ENCODE results near the gene LEFTY2. TPM values are rescaled to one million over a fixed set of nuclear protein-coding genes. Genes with fewer than 3 reads are reported as not detected.
"Not testable (repeated sequence)": the region's sequence is repeated elsewhere in the genome, so short reads cannot be mapped to it uniquely, and the experiment has no call there.

Gene LEFTY2
- total and polyA plus RNA-seq, 4 donors: 4.6 to 6.0 (median 5.1) TPM

DNA sequence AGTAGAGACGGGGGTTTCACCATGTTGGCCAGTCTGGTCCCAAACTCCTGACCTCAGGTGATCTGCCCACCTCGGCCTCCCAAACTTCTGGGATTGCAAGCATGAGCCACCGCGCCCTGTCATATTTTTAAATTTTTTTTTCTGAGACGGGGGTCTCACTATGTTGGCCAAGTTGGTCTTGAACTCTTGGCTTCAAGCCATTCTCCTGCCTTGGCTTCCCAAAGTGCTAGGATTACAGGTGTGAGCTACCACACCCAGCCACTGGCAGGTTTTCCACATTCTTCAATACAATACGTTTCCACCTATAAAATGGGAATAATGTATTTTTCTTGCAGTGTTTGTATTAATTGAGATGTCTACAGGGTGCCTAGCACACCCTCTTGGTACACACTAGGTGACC is 48.7 kb downstream of the LEFTY2 start:
- Histone ChIP-seq H3K9me3 (ENCODE audit: control insufficient read depth, low read length) (no peaks in the 10 kb centered on the region), H3K27ac (ENCODE audit: low read depth in 1 of 2, low read length in 2 of 2) (no peak overlapping the region), H3K4me3 (ENCODE audit: low read length in 2 of 2) (no peak overlapping the region), H3K27me3 (ENCODE audit: control insufficient read depth in 1 of 2, insufficient read depth in 2 of 2, low read length in 1 of 2) (no peaks in the 10 kb centered on the region), H3K36me3 (ENCODE audit: control insufficient read depth in 1 of 2, insufficient read depth in 2 of 2, low read length in 1 of 2) (no peaks in the 10 kb centered on the region), H3K4me1 (ENCODE audit: control insufficient read depth in 1 of 2, insufficient read depth in 2 of 2, low read length in 2 of 2) (no peaks in the 10 kb centered on the region)
- ATAC-seq (ENCODE audit: low FRiP score) (no peak), DNase-seq (no peak)
- intact Hi-C loops (cut with DNase I): no loop called here
- WGBS, 2 donors: 87 to 93% methylated on average over 6 of the region's 6 CpGs

DNA sequence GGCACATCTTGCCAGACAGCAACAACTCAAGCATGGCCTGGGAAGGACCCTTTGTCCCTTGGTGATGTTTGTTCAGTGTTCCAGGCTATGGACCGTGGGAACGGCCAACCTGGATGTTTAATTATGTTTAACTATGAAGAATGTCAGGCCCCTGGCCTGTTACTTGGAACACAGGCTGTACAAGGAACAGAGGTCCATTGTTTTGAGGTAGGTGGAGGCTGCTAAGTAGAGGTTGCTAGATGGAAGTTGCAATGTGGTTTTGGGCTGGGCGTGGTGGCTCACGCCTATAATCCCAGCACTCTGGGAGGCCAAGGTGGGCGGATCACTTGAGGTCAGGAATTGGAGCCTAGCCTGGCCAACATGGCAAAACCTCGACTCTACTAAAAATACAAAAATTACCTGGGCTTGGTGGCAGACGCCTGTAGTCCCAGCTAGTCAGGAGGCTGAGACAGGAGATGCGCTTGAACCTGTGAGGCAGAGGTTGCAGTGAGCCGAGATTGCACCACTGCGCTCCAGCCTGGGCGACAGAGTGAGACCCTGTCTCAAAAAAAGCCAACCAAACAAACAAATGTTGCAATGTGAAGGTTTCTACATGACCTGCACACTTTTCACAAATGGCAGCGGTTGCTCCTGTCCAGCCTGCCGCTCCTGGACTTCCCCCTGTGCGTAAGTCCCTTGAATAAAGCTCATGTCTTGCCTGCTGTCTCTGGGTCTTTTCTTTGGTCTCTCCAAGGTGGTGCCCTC is 49.6 kb downstream of the LEFTY2 start:
- intact Hi-C loops (cut with DNase I): no loop called here
- WGBS, 2 donors: 93 to 94% methylated on average over 14 of the region's 14 CpGs
- DNase-seq (peak in 1 of 2 donors; percentile 39), ATAC-seq (ENCODE audit: low FRiP score) (no peak)
- H3K36me3 ChIP-seq (ENCODE audit: control insufficient read depth in 1 of 2, insufficient read depth in 2 of 2, low read length in 1 of 2): no peaks in the 10 kb centered on the region
- H3K4me3 ChIP-seq (ENCODE audit: low read length in 2 of 2): no peak overlapping the region
- no peaks in the 10 kb centered on the region for H3K27me3 ChIP-seq (ENCODE audit: control insufficient read depth in 1 of 2, insufficient read depth in 2 of 2, low read length in 1 of 2)
- no peak overlapping the region for H3K27ac ChIP-seq (ENCODE audit: low read depth in 1 of 2, low read length in 2 of 2)
- no peaks in the 10 kb centered on the region for H3K4me1 ChIP-seq (ENCODE audit: control insufficient read depth in 1 of 2, insufficient read depth in 2 of 2, low read length in 2 of 2)
- no peaks in the 10 kb centered on the region for H3K9me3 ChIP-seq (ENCODE audit: control insufficient read depth, low read length)

DNA sequence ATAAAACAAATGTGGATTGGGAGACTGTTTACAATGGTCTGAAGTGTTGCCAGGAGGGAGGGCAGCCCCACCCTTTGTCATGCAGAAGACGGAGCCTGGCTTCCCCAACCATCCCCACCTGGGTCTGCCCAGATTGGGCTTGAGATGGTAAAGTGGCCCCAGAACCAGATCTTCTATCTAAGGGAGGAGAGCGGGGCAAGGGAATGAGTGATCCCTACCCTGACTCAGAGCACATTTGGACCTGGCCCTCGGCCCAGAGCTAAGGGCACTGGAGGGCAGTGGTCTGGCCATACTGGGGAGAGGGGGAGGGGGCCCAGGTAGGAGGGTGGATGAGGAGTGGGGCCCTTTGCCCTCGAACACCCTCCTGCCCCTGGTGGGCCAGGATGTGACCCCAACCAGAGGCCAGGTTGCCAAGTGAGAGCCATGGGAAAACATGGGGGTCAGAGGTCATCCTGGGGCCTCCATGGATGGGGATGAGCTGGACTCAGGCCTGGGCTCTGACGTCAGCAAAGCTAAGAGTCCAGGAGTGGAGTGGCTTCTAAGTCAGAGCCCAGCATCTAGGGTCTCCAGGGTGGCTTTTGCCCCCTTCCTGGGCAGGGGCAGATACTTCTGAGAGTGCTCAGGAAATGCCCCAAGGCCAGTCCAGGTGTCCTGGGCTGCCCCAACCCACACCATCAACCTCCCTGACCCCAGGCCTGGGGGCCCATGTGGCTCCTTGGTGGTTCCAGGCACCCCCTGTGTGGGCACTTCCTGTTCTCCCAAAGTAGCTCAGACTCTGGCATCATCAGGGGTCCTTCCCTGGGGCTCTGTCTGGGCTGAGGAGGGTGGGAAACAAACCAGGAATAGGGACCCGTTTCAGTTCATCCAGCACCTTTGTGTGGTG is 50.4 kb downstream of the LEFTY2 start:
- no peaks in the 10 kb centered on the region for H3K36me3 ChIP-seq (ENCODE audit: control insufficient read depth in 1 of 2, insufficient read depth in 2 of 2, low read length in 1 of 2)
- H3K27ac ChIP-seq (ENCODE audit: low read depth in 1 of 2, low read length in 2 of 2): no peak overlapping the region
- no peaks in the 10 kb centered on the region for H3K9me3 ChIP-seq (ENCODE audit: control insufficient read depth, low read length)
- H3K4me1 ChIP-seq (ENCODE audit: control insufficient read depth in 1 of 2, insufficient read depth in 2 of 2, low read length in 2 of 2): no peaks in the 10 kb centered on the region
- H3K4me3 ChIP-seq (ENCODE audit: low read length in 2 of 2): no peak overlapping the region
- no peaks in the 10 kb centered on the region for H3K27me3 ChIP-seq (ENCODE audit: control insufficient read depth in 1 of 2, insufficient read depth in 2 of 2, low read length in 1 of 2)
- ATAC-seq (ENCODE audit: low FRiP score): no peak
- peak in 1 of 2 donors; percentile 70 for DNase-seq
- intact Hi-C loops (cut with DNase I): no loop called here
- 67 to 72% methylated on average over 6 of the region's 6 CpGs for WGBS, 2 donors

DNA sequence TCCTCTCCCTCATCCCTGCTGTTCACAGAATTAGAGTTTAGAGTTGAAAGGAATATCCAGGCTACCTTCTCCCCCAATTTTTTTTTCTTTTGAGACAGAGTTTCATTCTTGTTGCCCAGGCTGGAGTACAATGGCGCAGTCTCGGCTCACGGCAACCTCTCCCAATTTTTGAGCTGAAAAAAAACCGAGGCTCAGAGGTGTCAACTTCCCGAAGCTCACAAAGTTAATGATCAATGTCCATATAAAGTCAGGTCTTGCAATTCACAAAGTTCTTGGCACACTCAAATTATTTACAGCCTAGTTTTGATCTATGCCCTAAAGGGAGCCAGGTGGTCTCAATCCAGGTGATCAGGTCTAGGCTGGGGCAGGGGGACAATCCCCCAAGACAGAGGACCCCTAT is 51.3 kb downstream of the LEFTY2 start:
- intact Hi-C loops (cut with DNase I): no loop called here
- WGBS, 2 donors: 92 to 96% methylated on average over 5 of the region's 5 CpGs
- Histone ChIP-seq H3K4me1 (ENCODE audit: control insufficient read depth in 1 of 2, insufficient read depth in 2 of 2, low read length in 2 of 2) (no peaks in the 10 kb centered on the region), H3K9me3 (ENCODE audit: control insufficient read depth, low read length) (no peaks in the 10 kb centered on the region), H3K36me3 (ENCODE audit: control insufficient read depth in 1 of 2, insufficient read depth in 2 of 2, low read length in 1 of 2) (no peaks in the 10 kb centered on the region), H3K27me3 (ENCODE audit: control insufficient read depth in 1 of 2, insufficient read depth in 2 of 2, low read length in 1 of 2) (no peaks in the 10 kb centered on the region), H3K27ac (ENCODE audit: low read depth in 1 of 2, low read length in 2 of 2) (no peak overlapping the region), H3K4me3 (ENCODE audit: low read length in 2 of 2) (no peak overlapping the region)
- no peak for DNase-seq
- no peak for ATAC-seq (ENCODE audit: low FRiP score)

DNA sequence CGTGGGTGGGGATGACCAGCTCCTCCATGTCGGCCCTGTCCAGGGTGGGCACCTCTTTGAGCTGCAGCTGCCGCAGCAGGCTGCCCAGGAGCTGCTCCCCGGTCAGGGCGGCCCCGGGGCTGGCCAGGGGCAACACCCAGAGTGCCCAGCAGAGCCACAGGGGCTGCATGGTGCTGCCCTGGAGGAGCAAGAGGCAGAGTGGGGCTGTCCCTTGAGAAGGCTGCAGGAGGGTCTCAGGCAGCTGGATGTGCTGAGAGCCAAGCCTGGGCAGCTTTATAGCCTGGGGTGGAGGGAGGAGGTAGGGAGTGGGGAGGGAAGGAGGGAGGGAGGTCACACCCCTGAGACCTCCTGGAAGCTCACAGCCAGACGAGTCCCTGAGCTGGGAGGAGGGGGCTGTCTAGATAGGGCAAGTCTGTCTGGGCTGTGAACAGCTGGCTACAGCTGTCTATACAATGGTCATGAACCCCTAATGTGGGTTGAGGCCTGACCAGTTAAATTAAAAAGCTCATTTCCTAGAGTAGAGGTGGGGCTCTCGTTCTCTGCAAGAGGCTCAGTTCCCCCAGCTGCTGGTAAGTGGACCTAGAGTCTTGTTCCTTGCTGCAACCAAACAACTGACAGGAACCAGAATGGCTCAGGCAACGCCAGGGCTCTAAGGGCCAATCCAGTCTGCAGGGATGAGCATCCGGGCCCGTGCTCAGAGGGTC is 52.0 kb downstream of the LEFTY2 start, which contains the start of gene LEFTY1:
LEFTY1 (minus strand) TSS at position 249 of the 704 bp plus-strand sequence; CDS start at position 169, 80 bp downstream.
- Histone ChIP-seq H3K4me1 (ENCODE audit: control insufficient read depth in 1 of 2, insufficient read depth in 2 of 2, low read length in 2 of 2) (no peaks in the 10 kb centered on the region), H3K36me3 (ENCODE audit: control insufficient read depth in 1 of 2, insufficient read depth in 2 of 2, low read length in 1 of 2) (no peaks in the 10 kb centered on the region), H3K9me3 (ENCODE audit: control insufficient read depth, low read length) (no peaks in the 10 kb centered on the region), H3K27ac (ENCODE audit: low read depth in 1 of 2, low read length in 2 of 2) (no peak within 1 kb of the TSS), H3K4me3 (ENCODE audit: low read length in 2 of 2) (no peak within 1 kb of the TSS), H3K27me3 (ENCODE audit: control insufficient read depth in 1 of 2, insufficient read depth in 2 of 2, low read length in 1 of 2) (no peaks in the 10 kb centered on the region)
- ATAC-seq (ENCODE audit: low FRiP score) (no peak), DNase-seq (no peak)
- intact Hi-C loops (cut with DNase I): no loop called here
- 81 to 82% methylated on average over 11 of the region's 11 CpGs for WGBS, 2 donors

DNA sequence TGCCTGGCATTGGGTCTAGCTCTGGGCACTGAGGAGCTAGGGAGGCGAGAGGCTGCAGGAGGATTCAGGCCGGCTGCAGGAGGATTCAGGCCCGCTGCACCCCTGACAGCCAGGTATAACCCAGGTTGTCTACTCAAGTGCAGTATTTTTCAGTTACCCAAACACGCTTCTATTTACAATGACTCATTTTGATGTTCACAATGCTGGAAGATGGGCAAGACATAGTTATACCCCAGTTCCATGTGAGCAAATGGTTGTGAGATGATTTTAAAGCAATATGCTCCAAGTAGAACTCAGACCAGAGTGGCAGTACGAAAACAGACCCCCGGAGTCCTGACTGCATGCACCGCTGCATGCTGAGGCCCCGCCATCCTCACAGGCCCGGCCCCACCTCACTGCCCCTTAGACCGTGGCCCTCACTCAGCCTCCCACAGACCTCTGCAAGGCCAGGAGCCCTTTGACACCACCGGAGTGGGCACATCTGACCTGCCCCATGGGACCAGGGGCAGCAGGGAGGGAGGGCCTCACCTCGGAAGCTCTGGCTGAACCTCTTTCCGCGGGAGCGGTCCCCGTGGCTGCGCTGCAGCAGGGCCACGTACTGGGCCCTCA is 52.6 kb downstream of the LEFTY2 start:
- DNase-seq (no peak), ATAC-seq (ENCODE audit: low FRiP score) (no peak)
- no peaks in the 10 kb centered on the region for H3K27me3 ChIP-seq (ENCODE audit: control insufficient read depth in 1 of 2, insufficient read depth in 2 of 2, low read length in 1 of 2)
- intact Hi-C loops (cut with DNase I): no loop called here
- H3K9me3 ChIP-seq (ENCODE audit: control insufficient read depth, low read length): no peaks in the 10 kb centered on the region
- H3K27ac ChIP-seq (ENCODE audit: low read depth in 1 of 2, low read length in 2 of 2): no peak overlapping the region
- H3K4me3 ChIP-seq (ENCODE audit: low read length in 2 of 2): no peak overlapping the region
- H3K4me1 ChIP-seq (ENCODE audit: control insufficient read depth in 1 of 2, insufficient read depth in 2 of 2, low read length in 2 of 2): no peaks in the 10 kb centered on the region
- no peaks in the 10 kb centered on the region for H3K36me3 ChIP-seq (ENCODE audit: control insufficient read depth in 1 of 2, insufficient read depth in 2 of 2, low read length in 1 of 2)
- WGBS, 2 donors: 89 to 92% methylated on average over 18 of the region's 18 CpGs

DNA sequence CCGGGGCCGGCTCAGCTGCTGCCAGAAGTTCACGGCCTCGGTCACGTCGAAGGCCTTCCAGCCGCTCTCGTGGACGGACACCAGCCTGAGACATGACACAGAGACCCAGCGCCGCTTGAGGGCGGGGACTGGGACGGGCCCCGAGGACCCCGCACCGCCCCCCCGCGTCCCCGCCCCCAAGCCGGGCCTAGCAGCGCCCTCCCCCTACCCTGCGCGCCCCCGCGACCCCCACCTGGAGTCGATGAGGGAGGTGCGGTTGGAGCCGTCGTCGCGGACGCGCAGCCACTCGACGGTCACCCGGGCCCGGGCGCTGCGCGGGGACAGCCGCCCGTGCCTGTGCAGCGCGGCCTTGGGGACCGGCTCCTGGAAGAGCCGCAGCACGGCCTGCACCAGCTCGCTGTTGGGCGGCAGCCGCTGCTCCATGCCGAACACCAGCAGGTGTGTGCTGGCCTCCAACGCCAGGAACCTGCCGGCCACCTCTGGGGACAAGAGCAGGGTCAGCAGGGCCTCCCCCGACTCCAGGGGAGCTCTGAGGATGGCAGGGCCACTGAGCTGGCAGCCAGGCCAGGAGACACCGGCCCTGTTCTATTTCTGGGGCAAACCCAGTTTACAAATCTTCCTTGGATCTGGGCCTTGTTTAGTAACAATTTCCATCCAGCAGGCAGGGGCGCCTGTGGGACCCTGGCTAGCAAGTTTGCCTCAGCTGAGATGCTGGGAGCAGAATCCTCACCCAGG is 53.3 kb downstream of the LEFTY2 start:
- H3K4me1 ChIP-seq (ENCODE audit: control insufficient read depth in 1 of 2, insufficient read depth in 2 of 2, low read length in 2 of 2); H3K27me3 ChIP-seq (ENCODE audit: control insufficient read depth in 1 of 2, insufficient read depth in 2 of 2, low read length in 1 of 2); H3K9me3 ChIP-seq (ENCODE audit: control insufficient read depth, low read length); intact Hi-C loops (cut with DNase I); ATAC-seq (ENCODE audit: low FRiP score); H3K4me3 ChIP-seq (ENCODE audit: low read length in 2 of 2); H3K36me3 ChIP-seq (ENCODE audit: control insufficient read depth in 1 of 2, insufficient read depth in 2 of 2, low read length in 1 of 2); H3K27ac ChIP-seq (ENCODE audit: low read depth in 1 of 2, low read length in 2 of 2); DNase-seq: not testable (repeated sequence)
- WGBS, 2 donors: 41 to 46% methylated on average over 19 to 55 of the region's 56 CpGs

DNA sequence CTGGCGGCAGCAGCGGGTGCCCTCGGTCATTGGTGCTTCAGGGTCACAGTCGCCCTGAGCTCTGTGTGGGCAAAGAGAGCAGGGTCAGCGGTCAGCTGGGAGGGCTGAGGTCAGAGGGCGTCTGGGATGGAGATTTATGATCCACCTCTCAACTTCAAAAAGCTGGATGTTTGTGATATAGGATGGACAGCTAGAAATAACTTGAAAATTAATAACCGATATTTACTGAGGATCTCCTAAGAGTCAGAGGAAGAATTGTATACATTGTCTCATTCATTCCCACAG is 54.0 kb downstream of the LEFTY2 start:
- H3K36me3 ChIP-seq (ENCODE audit: control insufficient read depth in 1 of 2, insufficient read depth in 2 of 2, low read length in 1 of 2): no peaks in the 10 kb centered on the region
- no peaks in the 10 kb centered on the region for H3K9me3 ChIP-seq (ENCODE audit: control insufficient read depth, low read length)
- 96% methylated on average over 7 of the region's 7 CpGs for WGBS, 2 donors
- H3K27me3 ChIP-seq (ENCODE audit: control insufficient read depth in 1 of 2, insufficient read depth in 2 of 2, low read length in 1 of 2): no peaks in the 10 kb centered on the region
- no peak overlapping the region for H3K4me3 ChIP-seq (ENCODE audit: low read length in 2 of 2)
- no peaks in the 10 kb centered on the region for H3K4me1 ChIP-seq (ENCODE audit: control insufficient read depth in 1 of 2, insufficient read depth in 2 of 2, low read length in 2 of 2)
- H3K27ac ChIP-seq (ENCODE audit: low read depth in 1 of 2, low read length in 2 of 2): no peak overlapping the region
- DNase-seq (no peak), ATAC-seq (ENCODE audit: low FRiP score) (no peak)
- intact Hi-C loops (cut with DNase I): no loop called here

Measured in aorta (tissue), 5 donors.